ENCODE data around the gene SPATA46. TPM values are rescaled to one million over a fixed set of nuclear protein-coding genes. Genes with fewer than 3 reads are reported as not detected.

The SPATA46 gene
- total RNA-seq, 4 donors from 2014 or later, result not detected

- WGBS, 2 donors, result 82 to 93% methylated on average over 6 to 8 of the region's 8 CpGs
- no peak for DNase-seq
Observed at GRCh38 chr1:162373541-162374260, 3.0 kb downstream of the SPATA46 start.

GRCh38 chr1:162373072-162373427 lies 3.6 kb downstream of the SPATA46 start:
- no peak for DNase-seq
- intact Hi-C loops (cut with DNase I), result no loop called here
- WGBS, 2 donors, result 94 to 100% methylated on average over 1 of the region's 1 CpG
- Histone ChIP-seq H3K27me3 (no peaks in the 10 kb centered on the region), H3K4me3 (replicated peaks in 1 of 3) (no peak overlapping the region), H3K27ac (no peak overlapping the region), H3K9me3 (no peaks in the 10 kb centered on the region), H3K4me1 (no peaks in the 10 kb centered on the region), H3K36me3 (no peaks in the 10 kb centered on the region)
- TF ChIP-seq POLR2A (IDR thresholded peaks at IDR 0.05), result no peak

More at GRCh38 chr1:162373541-162374260, 3.0 kb downstream of the SPATA46 start:
- intact Hi-C loops (cut with DNase I), result no loop called here
- no peaks in the 10 kb centered on the region for H3K27me3 ChIP-seq
- no peaks in the 10 kb centered on the region for H3K9me3 ChIP-seq
- H3K4me1 ChIP-seq, result no peaks in the 10 kb centered on the region
- TF ChIP-seq CTCF (IDR thresholded peaks at IDR 0.05) (no peak), POLR2A (IDR thresholded peaks at IDR 0.05) (no peak)
- no peaks in the 10 kb centered on the region for H3K36me3 ChIP-seq
- H3K27ac ChIP-seq, result no peak overlapping the region
- H3K4me3 ChIP-seq (replicated peaks in 1 of 3), result no peak overlapping the region

GRCh38 chr1:162372159-162373071 lies 4.2 kb downstream of the SPATA46 start:
- DNase-seq, result no peak
- H3K27ac ChIP-seq, result no peak overlapping the region

GRCh38 chr1:162371611-162372010 lies 5.0 kb downstream of the SPATA46 start:
- no peak overlapping the region for H3K4me3 ChIP-seq (replicated peaks in 1 of 3)
- no peaks in the 10 kb centered on the region for H3K9me3 ChIP-seq
- no peak for DNase-seq
- no peaks in the 10 kb centered on the region for H3K4me1 ChIP-seq
- no peaks in the 10 kb centered on the region for H3K27me3 ChIP-seq
- TF ChIP-seq POLR2A (IDR thresholded peaks at IDR 0.05), result no peak
- TF ChIP-seq CTCF (IDR thresholded peaks at IDR 0.05), result no peak
- intact Hi-C loops (cut with DNase I), result no loop called here
- no peak overlapping the region for H3K27ac ChIP-seq
- WGBS, 2 donors, result 90 to 92% methylated on average over 6 of the region's 6 CpGs
- no peaks in the 10 kb centered on the region for H3K36me3 ChIP-seq

More at GRCh38 chr1:162372159-162373071, 4.2 kb downstream of the SPATA46 start:
- Histone ChIP-seq H3K4me3 (replicated peaks in 1 of 3) (no peak overlapping the region), H3K27me3 (no peaks in the 10 kb centered on the region), H3K36me3 (no peaks in the 10 kb centered on the region), H3K9me3 (no peaks in the 10 kb centered on the region), H3K4me1 (no peaks in the 10 kb centered on the region)
- 77 to 86% methylated on average over 13 of the region's 13 CpGs for WGBS, 2 donors
- TF ChIP-seq POLR2A (IDR thresholded peaks at IDR 0.05) (no peak), CTCF (IDR thresholded peaks at IDR 0.05) (no peak)
- intact Hi-C loops (cut with DNase I), result no loop called here

- no peak for DNase-seq
- no peak overlapping the region for H3K27ac ChIP-seq
- H3K36me3 ChIP-seq, result no peaks in the 10 kb centered on the region
- no peaks in the 10 kb centered on the region for H3K4me1 ChIP-seq
- WGBS, 2 donors, result 94 to 95% methylated on average over 3 of the region's 3 CpGs
- TF ChIP-seq CTCF (IDR thresholded peaks at IDR 0.05) (no peak), POLR2A (IDR thresholded peaks at IDR 0.05) (no peak)
- H3K27me3 ChIP-seq, result no peaks in the 10 kb centered on the region
- intact Hi-C loops (cut with DNase I), result no loop called here
- H3K4me3 ChIP-seq (replicated peaks in 1 of 3), result no peak overlapping the region
- H3K9me3 ChIP-seq, result no peaks in the 10 kb centered on the region
Observed at GRCh38 chr1:162370721-162371120, 5.9 kb downstream of the SPATA46 start.
